A673 (cell line): ENCODE results near the gene S1PR4. TPM values are rescaled to one million over a fixed set of nuclear protein-coding genes. Genes with fewer than 3 reads are reported as not detected.

Source experiments
- BruUV-seq: library from RNA; stranded (reverse); fragments of 400-500 nt; replicated peaks from 2 replicates; lab custom pipeline; 2021; lab: Mats Ljungman, UMichigan
- CTCF ChIA-PET: fragments of 300-600 bp; sonication (Branson Sonifier 250); formaldehyde crosslinking; loops from one replicate; lab custom pipeline; 2022; ENCODE audit warnings: antibody characterized with exemption; lab: Charles Lee
- POLR2A ChIA-PET: fragments of 300-600 bp; sonication (Branson Sonifier 250); formaldehyde crosslinking; loops from one replicate; lab custom pipeline; 2022; ENCODE audit warnings: antibody characterized with exemption; ENCODE audit not compliant: low non-redundant PET; lab: Charles Lee
- DNase-seq: peaks from one replicate; pipeline ENCODE4 v3.0.0-alpha.2; 2015; ENCODE audit warnings: low spot score
- H3K27ac ChIP-seq: fragments of 200-600 bp; sonication (generic); 2 replicates; pipeline ENCODE4 v1.5.1; 2016; ENCODE audit warnings: mixed run types, low read depth, mild to moderate bottlenecking, mixed read lengths, antibody characterized with exemption, low read length; ENCODE audit not compliant: poor library complexity, severe bottlenecking
- H3K27me3 ChIP-seq: fragments of 200-600 bp; sonication (generic); replicated peaks from 2 replicates; pipeline ENCODE4 v1.6.1; 2017; ENCODE audit warnings: mixed run types, low read depth, mild to moderate bottlenecking, mixed read lengths, antibody characterized with exemption, low read length; ENCODE audit not compliant: insufficient read depth, poor library complexity
- H3K36me3 ChIP-seq: fragments of 200-600 bp; sonication (generic); 2 replicates; pipeline ENCODE4 v1.6.1; 2016; ENCODE audit warnings: mixed run types, mild to moderate bottlenecking, mixed read lengths, antibody characterized with exemption, low read length; ENCODE audit not compliant: insufficient read depth, poor library complexity, severe bottlenecking
- H3K4me1 ChIP-seq: fragments of 200-600 bp; sonication (generic); 2 replicates; pipeline ENCODE4 v1.6.1; 2017; ENCODE audit warnings: mixed run types, mild to moderate bottlenecking, mixed read lengths, antibody characterized with exemption, low read length; ENCODE audit not compliant: insufficient read depth, poor library complexity, severe bottlenecking
- H3K4me3 ChIP-seq: fragments of 200-600 bp; sonication (generic); 2 replicates; pipeline ENCODE4 v1.5.1; 2016; ENCODE audit warnings: low read depth, mixed run types, mild to moderate bottlenecking, mixed read lengths, low read length; ENCODE audit not compliant: poor library complexity, severe bottlenecking
- H3K9me3 ChIP-seq: fragments of 200-600 bp; sonication (generic); 2 replicates; pipeline ENCODE4 v1.6.1; 2016; ENCODE audit warnings: mixed run types, low read depth, mild to moderate bottlenecking, mixed read lengths, antibody characterized with exemption, low read length; ENCODE audit not compliant: poor library complexity, severe bottlenecking
- CTCF ChIP-seq: fragments of 300-800, 200-600 bp; sonication (generic); conservative IDR thresholded peaks from 2 replicates; pipeline ENCODE4 v1.5.1; 2017; ENCODE audit warnings: low read depth, mild to moderate bottlenecking, antibody characterized with exemption, low read length, moderate library complexity, mixed read lengths
- EZH2 ChIP-seq: fragments of 200-600 bp; sonication (generic); IDR thresholded peaks from 2 replicates; pipeline ENCODE4 v1.6.1; 2017; ENCODE audit warnings: borderline replicate concordance, low read depth, mild to moderate bottlenecking, mixed read lengths, antibody characterized with exemption, low read length; ENCODE audit not compliant: poor library complexity, severe bottlenecking
- intact Hi-C: fragments of 100-400 bp; cut with micrococcal nuclease; formaldehyde crosslinking; loops from one replicate; pipeline ENCODE4 v1.10.0; 2022; ENCODE audit not compliant: unreplicated experiment
- total RNA-seq: library from RNA; stranded (reverse); gene quantifications from 2 replicates; pipeline ENCODE4 v1.2.3, GENCODE V29; 2021

S1PR4 gene
- total RNA-seq, 1 experiment from 2014 or later, result not detected

GRCh38 chr19:3154957-3155736 lies 23.4 kb upstream of the S1PR4 start:
- Histone ChIP-seq H3K4me1 (peaks cover 9% of the 10 kb centered on the region), H3K4me3 (no peak overlapping the region), H3K27me3 (no peaks in the 10 kb centered on the region), H3K9me3 (no peaks in the 10 kb centered on the region), H3K36me3 (no peaks in the 10 kb centered on the region), H3K27ac (peak overlapping the region; percentile 58)
- intact Hi-C loops, result no loop called here
- peak; percentile 94 for DNase-seq
- TF ChIP-seq EZH2 (no peak), CTCF (no peak)
- no TSS peak for BruUV-seq
- POLR2A ChIA-PET, result no interaction called here
- CTCF ChIA-PET, result no interaction called here

GRCh38 chr19:3157096-3157845 lies 21.3 kb upstream of the S1PR4 start:
- Histone ChIP-seq H3K27ac (no peak overlapping the region), H3K36me3 (no peaks in the 10 kb centered on the region), H3K9me3 (no peaks in the 10 kb centered on the region), H3K4me1 (peaks cover 9% of the 10 kb centered on the region), H3K4me3 (no peak overlapping the region), H3K27me3 (no peaks in the 10 kb centered on the region)
- ChIA-PET POLR2A (no interaction called here), CTCF (no interaction called here)
- BruUV-seq, result no TSS peak
- no peak for TF ChIP-seq CTCF
- no peak for TF ChIP-seq EZH2
- DNase-seq, result no peak
- intact Hi-C loops, result no loop called here

GRCh38 chr19:3159565-3159964 lies 19.0 kb upstream of the S1PR4 start:
- no peak for DNase-seq
- BruUV-seq, result no TSS peak
- CTCF ChIA-PET, result no interaction called here
- Histone ChIP-seq H3K4me3 (no peak overlapping the region), H3K4me1 (peaks cover 9% of the 10 kb centered on the region), H3K9me3 (no peaks in the 10 kb centered on the region), H3K27me3 (no peaks in the 10 kb centered on the region), H3K36me3 (no peaks in the 10 kb centered on the region), H3K27ac (no peak overlapping the region)
- intact Hi-C loops, result no loop called here
- TF ChIP-seq CTCF (no peak), EZH2 (no peak)
- POLR2A ChIA-PET, result no interaction called here
